ENCODE measurements around the gene RPS10.
"Not testable (repeated sequence)": the region's sequence is repeated elsewhere in the genome, so short reads cannot be mapped to it uniquely, and the experiment has no call there.

The RPS10 gene

GRCh38 chr6:34447386-34447785, 21.5 kb upstream of the RPS10 start:
- DNase-seq, result no peak

DNA sequence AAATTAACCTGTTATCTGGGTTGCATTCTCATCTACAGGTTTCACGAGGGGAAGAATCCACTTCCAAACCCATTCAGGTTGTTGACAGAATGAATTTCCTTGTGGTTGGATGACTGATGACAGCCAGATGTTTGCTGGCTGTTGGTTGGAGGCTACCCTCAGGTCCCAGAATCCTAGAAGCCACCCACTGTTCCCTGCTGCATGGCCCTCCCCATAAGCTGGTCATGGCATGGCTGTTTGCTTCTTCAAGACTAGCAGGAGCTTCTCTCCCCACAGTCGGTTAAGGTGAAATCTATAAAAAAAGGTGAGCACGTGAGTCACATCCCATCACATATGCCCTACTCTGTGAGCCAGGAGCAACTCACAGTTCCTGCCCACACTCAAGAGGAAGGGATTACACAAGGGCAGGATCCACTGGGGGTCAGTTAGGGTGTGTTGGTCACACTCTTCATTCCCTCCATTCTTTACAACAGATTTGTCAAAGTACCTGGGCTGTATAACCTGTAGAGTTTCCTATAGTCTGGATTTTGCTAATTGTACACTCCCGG, 19.5 kb upstream of the RPS10 start:
- no peak for DNase-seq

DNA sequence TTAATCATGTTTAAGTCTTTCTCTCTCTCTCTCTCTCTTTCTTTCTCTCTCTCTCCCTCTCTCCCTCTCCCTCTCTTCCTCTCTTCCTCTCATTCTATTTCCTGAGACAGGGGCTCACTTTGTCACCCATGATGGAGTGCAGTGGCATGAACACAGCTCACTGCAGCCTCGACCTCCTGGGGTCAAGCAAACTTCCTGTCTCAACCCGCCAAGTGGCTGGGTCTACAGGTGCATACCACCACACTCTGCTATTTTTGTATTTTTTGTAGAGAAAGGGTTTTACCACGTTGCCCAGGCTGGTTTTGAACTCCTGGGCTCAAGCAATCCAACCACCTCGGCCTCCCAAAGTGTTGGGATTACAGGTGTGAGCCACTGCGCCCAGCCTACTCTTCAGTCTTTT, 15.7 kb upstream of the RPS10 start:
- no peak for DNase-seq

DNA sequence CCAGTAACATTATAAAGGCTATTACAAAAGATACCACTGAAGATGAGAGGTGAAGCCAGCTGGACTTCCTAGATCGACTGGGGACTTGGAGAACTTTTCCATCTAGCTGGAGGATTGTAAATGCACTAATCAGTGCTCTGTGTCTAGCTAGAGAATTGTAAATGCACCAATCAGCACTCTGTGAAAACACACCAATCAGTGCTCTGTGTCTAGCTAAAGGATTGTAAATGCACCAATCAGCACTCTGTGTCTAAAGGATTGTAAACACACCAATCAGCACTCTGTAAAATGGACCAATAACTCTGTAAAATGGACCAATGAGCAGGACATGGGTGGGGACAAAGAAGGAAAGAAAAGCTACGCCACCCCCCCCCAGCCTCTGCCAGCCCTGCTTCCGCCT, 13.6 kb upstream of the RPS10 start:
- DNase-seq, result no peak

GRCh38 chr6:34438705-34439104, 12.8 kb upstream of the RPS10 start:
- DNase-seq, result no peak

- DNase-seq, result no peak
These were observed 11.7 kb upstream of the RPS10 start for GRCh38 chr6:34437644-34437970.

- no peak for DNase-seq
These were observed 11.2 kb upstream of the RPS10 start for GRCh38 chr6:34436803-34437643.

DNA sequence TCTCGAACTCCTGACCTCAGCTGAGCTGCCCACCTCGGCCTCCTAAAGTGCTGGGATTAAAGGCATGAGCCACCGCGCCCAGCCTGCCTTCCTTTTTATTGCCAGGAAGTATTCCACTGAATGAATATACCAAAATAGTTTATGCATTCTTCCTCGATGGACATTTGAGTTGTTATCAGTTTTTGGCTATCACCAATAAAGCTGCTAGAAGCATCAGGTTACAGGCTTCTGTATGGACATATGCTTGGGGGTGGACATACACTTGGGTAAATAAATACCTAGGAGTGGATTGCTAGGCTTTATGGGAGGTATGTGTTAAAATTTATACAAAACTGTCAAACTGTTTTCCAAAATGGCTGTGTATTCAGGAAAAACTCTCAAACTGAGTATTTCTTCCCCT, 10.0 kb upstream of the RPS10 start:
- no peak for DNase-seq

- DNase-seq, result no peak
These were observed 754 bp downstream of the RPS10 start for GRCh38 chr6:34425132-34425497.

- DNase-seq, result no peak
These were observed 1.4 kb downstream of the RPS10 start for GRCh38 chr6:34424200-34425131.

DNA sequence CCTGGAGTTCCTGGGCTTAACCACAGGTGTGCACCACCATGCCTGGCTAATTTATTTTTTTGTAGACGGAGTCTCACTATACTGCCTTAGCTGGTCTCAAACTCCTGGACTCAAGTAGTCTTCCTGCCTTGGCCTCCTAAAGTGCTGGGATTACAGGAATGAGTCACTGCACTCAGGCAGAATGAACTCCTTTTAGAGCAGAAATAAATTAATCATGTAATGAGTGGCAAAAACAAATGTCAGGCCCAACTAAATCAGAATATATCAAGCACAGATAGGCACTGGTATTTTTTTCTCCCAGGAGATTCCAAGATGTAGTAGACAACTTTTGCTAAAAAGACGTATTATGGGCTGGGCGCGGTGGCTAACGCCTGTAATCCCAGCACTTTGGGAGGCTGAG, 2.6 kb downstream of the RPS10 start:
- no peak for DNase-seq

GRCh38 chr6:34418367-34418766, 7.5 kb downstream of the RPS10 start:
- no peak for DNase-seq

GRCh38 chr6:34416877-34417371, 8.9 kb downstream of the RPS10 start:
- no peak for DNase-seq

- no peak for DNase-seq
These were observed 10.6 kb downstream of the RPS10 start for GRCh38 chr6:34414999-34415858.

GRCh38 chr6:34412643-34413214, 13.1 kb downstream of the RPS10 start:
- DNase-seq, result no peak

GRCh38 chr6:34412016-34412415, 13.9 kb downstream of the RPS10 start:
- no peak for DNase-seq

GRCh38 chr6:34407915-34408314, 18.0 kb downstream of the RPS10 start:
- DNase-seq, result not testable (repeated sequence)

- no peak for DNase-seq
These were observed 29.4 kb downstream of the RPS10 start for GRCh38 chr6:34396518-34396917.

- no peak for DNase-seq
These were observed 31.9 kb downstream of the RPS10 start for GRCh38 chr6:34393966-34394305.

DNA sequence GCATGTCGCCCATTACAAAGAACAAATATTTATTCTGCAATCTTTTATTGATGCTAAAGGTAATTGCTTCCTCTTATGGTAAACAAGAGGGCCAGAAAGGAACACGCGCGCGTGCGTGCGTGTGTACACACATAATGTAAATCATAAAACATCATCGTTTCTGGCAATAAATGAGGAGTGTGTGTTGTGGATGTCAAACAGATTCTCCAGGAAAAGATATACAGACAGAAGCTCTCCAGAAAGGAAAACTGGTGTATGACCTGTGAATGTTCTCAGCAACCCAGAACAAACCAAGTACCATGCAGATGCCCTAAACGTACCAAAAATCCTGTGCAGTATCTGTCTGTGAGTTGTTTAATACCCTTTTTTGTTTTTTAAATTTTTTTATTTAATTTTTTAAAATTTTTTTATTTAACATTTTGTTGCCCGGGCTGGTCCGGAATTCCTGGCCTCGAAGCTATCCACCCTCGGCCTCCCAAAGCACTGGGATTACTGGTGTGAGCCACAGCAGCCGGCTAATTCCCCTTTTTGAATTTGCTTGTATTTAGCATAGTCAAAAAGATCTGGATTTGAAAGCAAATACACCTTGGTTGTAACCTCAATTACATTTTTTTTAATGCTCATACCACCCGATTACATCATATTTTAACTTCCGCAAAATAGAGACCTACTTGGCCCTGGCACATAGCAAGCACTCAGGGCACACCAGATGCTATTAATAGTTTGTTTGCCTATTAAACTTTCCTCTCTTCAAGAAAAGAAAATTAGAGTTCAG, 32.5 kb downstream of the RPS10 start:
- no peak for DNase-seq

GRCh38 chr6:34392497-34393190, 33.2 kb downstream of the RPS10 start, which contains the start of gene NUDT3:
NUDT3 (minus strand) TSS chr6:34392669; CDS start chr6:34392362, 307 bp downstream.
- DNase-seq, result peak; percentile 83

All from GOT3 (cell line).